Bone marrow (tissue), 2 donors: ENCODE measurements around the gene TFR2.

Source experiments
- DNase-seq, 2 donors: peaks; one replicate each; lab custom pipeline; 2025; lab: John Stamatoyannopoulos, UW

TFR2 gene

DNA sequence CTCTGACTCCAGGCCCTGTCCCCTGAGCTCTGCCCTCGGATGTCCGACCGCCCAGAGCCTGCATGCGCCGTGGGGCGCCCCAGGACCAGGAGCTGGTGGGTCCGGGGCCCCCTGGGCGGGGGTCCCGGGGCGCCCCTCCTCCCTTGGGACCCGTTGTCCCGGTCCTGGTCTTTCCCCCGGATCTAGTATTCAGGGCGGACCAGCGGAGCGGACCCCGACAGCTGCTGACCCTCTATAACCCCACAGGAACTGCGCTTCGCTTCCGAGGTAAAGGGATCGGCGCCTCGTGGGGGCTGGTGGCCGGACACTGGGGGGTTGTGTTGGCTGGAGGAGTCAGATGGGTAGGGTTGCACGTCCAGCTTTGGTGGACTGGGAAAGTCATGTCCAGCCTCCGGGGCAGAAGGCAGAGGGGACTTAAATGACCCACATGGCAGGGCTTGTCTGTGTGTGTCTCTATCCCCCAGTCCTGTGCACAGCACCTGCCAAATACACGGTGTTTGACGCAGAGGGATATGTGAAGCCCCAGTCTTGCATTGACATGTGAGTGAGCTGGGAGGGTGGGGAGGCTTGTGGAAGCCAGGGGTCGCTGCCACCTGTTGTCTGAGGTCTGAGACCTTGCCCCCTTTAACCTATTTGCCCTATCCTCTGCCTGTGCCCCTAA is 28.5 kb downstream of the TFR2 start:
- no peak for DNase-seq

- DNase-seq = peak; percentile 97 to 98
These were observed 29.2 kb downstream of the TFR2 start, which contains the start of gene MOSPD3 for GRCh38 chr7:100611983-100612729. Gene MOSPD3, plus strand, starts transcription at chr7:100612540. Its CDS starts 252 bp downstream, at chr7:100612792.

GRCh38 chr7:100609958-100610357 is 31.4 kb downstream of the TFR2 start:
- DNase-seq = no peak

DNA sequence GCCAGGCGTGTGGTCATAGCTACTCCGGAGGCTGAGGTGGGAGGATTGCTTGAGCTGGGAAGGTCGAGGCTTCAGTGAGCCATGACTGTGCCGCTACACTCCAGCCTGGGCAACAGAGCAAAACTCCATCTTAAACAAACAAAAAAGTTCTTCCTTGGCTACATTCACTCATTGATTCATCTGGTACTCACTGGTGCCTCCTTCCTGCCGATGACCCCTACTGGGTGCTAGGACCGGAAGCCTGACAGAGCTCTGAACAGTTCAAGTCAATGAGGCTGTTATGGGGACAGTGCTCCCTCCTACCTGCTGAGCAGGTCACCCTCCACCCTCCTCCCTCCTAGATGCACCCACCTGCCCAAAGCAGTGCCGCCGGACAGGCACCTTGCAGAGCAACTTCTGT is 34.2 kb downstream of the TFR2 start:
- no peak for DNase-seq

- no peak for DNase-seq
These were observed 35.0 kb downstream of the TFR2 start for GRCh38 chr7:100606313-100606712.

DNA sequence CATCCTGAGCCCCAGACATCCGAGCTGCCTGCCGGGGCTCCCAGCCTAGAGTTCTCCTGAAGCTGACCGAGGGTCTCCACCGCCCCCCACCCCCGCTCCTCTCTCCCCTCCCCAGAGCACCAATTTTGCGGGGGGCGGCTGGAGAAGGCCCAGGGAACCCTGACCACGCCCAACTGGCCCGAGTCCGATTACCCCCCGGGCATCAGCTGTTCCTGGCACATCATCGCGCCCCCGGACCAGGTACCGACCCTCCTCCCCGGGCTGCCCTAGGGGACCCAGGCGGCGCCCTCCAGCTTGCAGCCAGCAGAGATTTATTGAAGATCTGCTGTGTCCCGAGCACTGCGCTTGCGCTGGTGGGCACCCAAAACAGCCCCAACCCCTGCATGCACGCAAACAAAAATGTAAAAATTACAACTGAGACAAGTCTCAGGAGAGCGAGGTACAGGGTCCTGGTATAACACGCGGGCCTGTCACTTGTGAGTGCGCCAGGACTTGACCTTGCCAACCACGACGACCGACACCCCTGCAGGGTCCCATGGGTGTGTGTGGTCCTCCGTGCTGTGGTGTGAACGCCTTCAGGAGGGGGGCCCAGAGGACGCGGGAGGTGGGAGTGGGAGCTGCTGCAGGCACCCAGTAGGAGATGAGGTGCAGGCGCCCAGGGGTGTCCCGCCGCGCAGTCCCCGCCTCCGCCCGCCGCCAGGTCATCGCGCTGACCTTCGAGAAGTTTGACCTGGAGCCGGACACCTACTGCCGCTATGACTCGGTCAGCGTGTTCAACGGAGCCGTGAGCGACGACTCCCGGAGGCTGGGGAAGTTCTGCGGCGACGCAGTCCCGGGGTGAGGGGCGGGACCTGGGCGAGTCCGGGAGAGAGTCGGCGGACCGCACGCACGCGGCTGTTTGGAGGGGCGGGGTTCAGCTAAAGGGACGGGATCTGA is 36.1 kb downstream of the TFR2 start:
- DNase-seq = peak in 1 of 2 donors; percentile 13

DNA sequence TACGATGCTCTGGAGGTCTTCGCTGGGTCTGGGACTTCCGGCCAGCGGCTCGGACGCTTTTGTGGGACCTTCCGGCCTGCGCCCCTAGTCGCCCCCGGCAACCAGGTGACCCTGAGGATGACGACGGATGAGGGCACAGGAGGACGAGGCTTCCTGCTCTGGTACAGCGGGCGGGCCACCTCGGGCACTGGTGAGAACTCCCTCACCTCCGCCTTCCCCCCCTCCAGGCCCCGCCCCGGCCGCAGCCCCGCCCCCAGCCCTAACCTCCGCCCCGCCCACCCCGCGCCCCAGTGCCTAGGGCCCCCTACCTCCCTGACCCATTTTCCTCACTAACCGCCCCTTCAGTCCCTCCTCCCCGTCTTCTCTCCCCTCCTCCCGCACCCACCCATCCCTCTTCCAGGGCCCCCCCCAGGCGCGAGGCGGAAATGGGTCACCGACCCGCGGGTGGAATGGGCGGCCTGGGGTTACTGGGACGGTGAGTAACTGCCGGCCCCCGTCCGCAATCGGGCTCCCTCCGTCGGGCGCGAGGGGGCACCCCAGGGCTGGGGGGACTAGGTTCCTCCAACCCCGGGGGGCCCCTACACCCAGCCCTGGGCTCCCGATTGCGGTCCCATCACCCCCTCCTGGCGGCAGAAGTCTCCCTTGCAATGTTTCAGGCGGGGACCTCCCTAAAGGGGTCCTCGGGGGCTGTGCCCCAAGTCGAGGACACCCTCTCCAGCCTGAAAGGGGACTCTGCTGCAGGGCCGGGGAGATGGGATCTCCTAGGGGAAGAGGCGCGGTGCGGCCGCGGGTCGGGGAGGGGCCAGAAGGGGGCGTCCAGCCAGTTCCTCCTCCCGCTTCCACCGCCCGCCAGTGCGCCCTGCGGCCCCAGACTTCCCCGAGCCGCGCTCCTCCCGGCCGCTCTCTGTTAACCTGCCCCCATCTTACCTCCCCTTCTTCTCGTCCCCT is 37.0 kb downstream of the TFR2 start:
- peak; percentile 56 to 71 for DNase-seq

DNA sequence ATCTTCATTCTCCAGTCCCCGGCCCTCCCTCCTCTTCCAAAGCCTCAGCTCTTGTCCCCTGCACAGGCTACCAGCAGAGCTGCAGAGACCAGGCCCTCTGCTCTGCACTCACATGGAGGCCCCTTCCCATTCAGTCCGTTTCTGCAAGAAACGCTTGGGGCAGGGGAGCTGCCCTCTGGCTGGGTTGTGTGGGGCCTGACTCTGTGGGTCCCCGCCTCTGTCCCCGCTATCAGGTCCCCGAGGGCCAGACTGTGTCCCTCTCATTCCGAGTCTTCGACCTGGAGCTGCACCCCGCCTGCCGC is 37.7 kb downstream of the TFR2 start:
- no peak for DNase-seq

DNA sequence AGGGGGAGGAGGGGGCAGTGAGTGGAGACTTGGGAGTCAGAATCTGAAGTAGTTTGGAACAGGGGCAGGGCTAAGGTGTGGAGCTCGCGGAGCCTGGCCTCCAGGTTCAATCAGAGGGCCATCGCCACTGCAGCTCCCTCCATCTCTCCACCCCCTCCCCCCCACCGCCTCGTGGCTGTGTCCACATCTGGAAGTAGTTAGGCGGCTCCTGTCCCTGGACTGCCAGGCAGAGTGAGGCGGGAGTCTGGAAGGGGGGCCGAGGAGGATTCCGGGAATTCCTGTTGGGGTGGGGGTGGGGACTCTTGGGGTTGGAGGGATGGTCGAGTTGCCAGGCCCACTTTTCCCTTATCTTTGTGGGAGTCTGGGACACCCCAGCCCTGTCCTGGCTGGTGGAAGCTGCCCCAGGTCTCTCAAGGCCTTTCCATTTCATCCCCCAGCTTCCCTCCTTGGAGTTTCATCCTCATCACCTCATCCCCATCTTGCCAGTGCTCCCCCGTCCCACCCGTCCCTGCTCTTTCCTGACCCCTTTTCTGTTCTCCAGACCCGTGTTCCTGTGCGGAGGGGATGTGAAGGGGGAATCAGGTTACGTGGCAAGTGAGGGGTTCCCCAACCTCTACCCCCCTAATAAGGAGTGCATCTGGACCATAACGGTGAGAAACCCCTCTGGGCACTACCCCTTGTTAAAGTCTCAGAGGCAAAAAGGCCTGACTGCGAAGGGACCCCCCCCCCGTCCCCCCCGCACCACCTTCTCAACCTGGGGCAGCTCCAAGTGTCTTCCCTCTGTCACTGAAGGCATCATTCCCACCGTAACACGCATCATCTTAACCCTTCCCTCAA is 38.2 kb downstream of the TFR2 start:
- DNase-seq = no peak

GRCh38 chr7:100600730-100601038 is 40.7 kb downstream of the TFR2 start:
- no peak for DNase-seq

- no peak for DNase-seq
These were observed 41.2 kb downstream of the TFR2 start for GRCh38 chr7:100599911-100600729.

DNA sequence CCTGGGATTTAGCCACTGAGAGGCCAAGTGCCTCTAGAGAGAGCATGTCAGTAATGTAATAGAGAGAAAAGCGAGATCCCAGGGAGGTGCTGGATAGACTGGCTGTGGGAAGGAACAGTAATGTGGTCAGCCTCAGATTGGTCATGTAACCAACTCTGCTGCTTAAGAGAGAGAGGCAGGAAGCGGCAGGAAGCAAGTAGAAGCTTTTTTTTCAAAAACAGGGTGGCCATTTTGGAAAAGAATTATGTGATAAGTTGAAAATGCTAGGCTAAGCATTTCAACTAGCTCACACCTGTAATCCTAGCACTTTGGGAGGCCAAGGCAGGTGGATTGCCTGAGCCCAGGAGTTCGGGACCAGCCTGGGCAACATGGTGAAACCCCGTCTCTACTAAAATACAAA is 42.9 kb downstream of the TFR2 start:
- no peak for DNase-seq

DNA sequence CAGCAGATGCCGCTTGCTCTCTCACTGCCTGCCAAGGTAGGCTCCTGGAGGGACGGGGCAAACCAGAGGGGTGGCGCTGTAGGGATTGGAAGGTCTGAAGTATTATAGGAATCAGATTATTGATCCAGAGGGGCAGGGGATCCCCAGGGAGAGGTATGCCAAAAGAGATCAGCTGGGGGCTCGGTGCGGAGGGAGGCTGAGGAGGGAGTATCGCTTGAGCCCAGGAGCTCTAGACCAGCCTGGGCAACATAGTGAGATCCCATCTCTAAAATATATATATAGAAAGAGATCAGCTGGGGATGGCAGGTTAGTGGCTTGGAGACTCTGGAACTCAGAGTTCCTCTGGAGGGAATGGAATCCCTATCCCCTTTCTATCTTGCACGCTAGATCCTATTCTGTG is 46.2 kb downstream of the TFR2 start:
- no peak for DNase-seq

DNA sequence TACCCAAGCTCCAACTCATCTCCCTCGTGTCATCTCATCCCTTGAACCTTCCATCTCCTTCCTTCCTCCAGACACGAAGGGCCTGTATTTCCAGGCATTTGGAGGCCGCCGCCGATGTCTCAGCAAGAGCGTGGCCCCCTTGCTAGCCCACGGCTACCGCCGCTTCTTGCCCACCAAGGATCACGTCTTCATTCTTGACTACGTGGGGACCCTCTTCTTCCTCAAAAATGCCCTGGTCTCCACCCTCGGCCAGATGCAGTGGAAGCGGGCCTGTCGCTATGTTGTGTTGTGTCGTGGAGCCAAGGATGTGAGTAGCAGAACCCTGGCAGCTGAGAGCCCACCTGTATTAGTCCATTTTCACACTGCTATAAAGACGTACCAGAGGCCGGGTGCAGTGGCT is 49.8 kb downstream of the TFR2 start:
- no peak for DNase-seq

- no peak for DNase-seq
These were observed 51.1 kb downstream of the TFR2 start for GRCh38 chr7:100590077-100590737.

- no peak for DNase-seq
These were observed 51.9 kb downstream of the TFR2 start for GRCh38 chr7:100589341-100589947.

DNA sequence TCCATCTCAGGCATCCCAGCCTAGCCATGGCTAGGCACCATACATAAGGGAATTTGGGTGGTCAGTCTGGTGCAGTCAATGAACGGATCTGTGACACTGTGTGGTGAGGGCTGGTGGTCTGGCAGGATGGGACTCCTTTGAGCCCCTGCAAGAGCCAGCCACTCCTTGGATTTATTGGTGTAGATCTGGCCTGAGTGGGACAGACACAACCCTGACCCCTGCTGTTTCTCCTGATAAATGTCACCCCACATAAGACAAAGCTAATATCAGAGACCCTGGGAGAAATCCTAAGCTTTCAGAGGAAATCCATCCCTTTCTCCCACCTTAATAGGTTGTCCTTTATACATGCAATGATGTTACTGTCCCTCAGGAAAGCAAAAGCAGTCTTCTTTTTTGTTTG is 52.9 kb downstream of the TFR2 start:
- peak in 1 of 2 donors; percentile 38 for DNase-seq

DNA sequence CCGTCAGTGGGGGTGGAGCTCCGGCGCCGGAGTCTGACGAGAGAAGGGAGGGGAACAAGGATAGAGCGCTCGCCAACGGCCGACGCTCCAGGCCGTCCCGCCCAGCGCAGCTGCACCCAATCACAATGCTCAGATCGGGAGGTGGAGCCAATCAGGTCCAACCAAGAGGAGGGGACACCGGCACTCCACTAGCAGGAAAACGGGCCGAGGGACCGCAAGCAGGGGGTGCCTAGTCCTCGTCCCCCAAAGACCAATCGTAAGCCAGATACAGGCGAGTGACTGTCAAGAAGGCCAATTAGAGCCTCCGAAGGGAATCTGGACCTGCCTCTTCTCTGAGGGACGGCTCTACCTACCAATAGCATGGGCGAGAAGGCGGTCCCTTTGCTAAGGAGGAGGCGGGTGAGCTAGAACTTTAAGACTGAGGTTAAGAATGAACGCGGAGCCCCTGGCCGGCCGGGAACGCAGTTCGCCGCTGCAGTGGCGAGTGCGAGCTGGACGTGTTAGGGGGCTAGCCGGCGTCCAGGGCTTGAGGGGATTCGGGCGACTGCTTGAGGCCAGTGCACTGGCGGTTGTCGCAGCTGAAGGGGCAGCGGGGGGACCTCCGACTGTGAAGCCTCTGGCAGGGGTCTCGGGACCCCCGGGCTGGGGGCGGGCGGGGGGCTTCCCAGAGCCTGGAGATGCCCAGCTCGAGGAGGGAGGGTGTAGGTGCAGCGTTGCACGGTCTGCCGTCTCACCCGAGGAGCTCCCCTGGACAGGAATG is 54.9 kb downstream of the TFR2 start, which contains the start of gene FBXO24:
Gene FBXO24, plus strand, starts transcription at position 63 of the 760 bp plus-strand sequence. Its CDS starts 298 bp downstream, at position 361.
- DNase-seq = peak; percentile 98 to 100
